Hepatic stellate cell (primary cell): ENCODE data around the gene GTPBP2.
A peak's percentile ranks its signal among the peaks of the same experiment; 100 is the strongest.
"Not testable (repeated sequence)": the region's sequence is repeated elsewhere in the genome, so short reads cannot be mapped to it uniquely, and the experiment has no call there.

Experiments
- DNase-seq: peaks from one replicate; pipeline ENCODE4 v3.0.0; 2011; ENCODE audit warnings: low spot score

GTPBP2 gene

GRCh38 chr6:43623880-43624785 lies 4.9 kb downstream of the GTPBP2 start:
- no peak for DNase-seq

- no peak for DNase-seq
These were observed 6.5 kb downstream of the GTPBP2 start for GRCh38 chr6:43622541-43622940.

- no peak for DNase-seq
These were observed 7.3 kb downstream of the GTPBP2 start for GRCh38 chr6:43621836-43622180.

- DNase-seq, result no peak
These were observed 7.8 kb downstream of the GTPBP2 start for GRCh38 chr6:43621078-43621835.

GRCh38 chr6:43616725-43617472 lies 12.2 kb downstream of the GTPBP2 start:
- no peak for DNase-seq

- no peak for DNase-seq
These were observed 14.7 kb downstream of the GTPBP2 start for GRCh38 chr6:43614396-43614730.

GRCh38 chr6:43613721-43614395 lies 15.2 kb downstream of the GTPBP2 start:
- no peak for DNase-seq

GRCh38 chr6:43610431-43610830 lies 18.6 kb downstream of the GTPBP2 start:
- no peak for DNase-seq

- no peak for DNase-seq
These were observed 19.7 kb downstream of the GTPBP2 start for GRCh38 chr6:43609402-43609801.

- no peak for DNase-seq
These were observed 20.3 kb downstream of the GTPBP2 start for GRCh38 chr6:43608807-43609206.

GRCh38 chr6:43608310-43608763 lies 20.7 kb downstream of the GTPBP2 start:
- DNase-seq, result peak; percentile 55

GRCh38 chr6:43606019-43606418 lies 23.0 kb downstream of the GTPBP2 start:
- no peak for DNase-seq

- DNase-seq, result no peak
These were observed 24.9 kb downstream of the GTPBP2 start for GRCh38 chr6:43604174-43604573.

- no peak for DNase-seq
These were observed 28.5 kb downstream of the GTPBP2 start for GRCh38 chr6:43600595-43600994.

- no peak for DNase-seq
These were observed 35.1 kb downstream of the GTPBP2 start for GRCh38 chr6:43593938-43594337.

GRCh38 chr6:43589564-43589963 lies 39.5 kb downstream of the GTPBP2 start:
- not testable (repeated sequence) for DNase-seq

GRCh38 chr6:43588194-43588593 lies 40.9 kb downstream of the GTPBP2 start:
- DNase-seq, result no peak

GRCh38 chr6:43584892-43585570 lies 44.0 kb downstream of the GTPBP2 start:
- peak; percentile 28 for DNase-seq

- no peak for DNase-seq
These were observed 46.2 kb downstream of the GTPBP2 start for GRCh38 chr6:43582911-43583310.

- DNase-seq, result peak; percentile 6
These were observed 49.9 kb downstream of the GTPBP2 start for GRCh38 chr6:43579171-43579570.

- peak; percentile 10 for DNase-seq
These were observed 50.3 kb downstream of the GTPBP2 start for GRCh38 chr6:43578748-43579147.
